KG1 (cell line): ENCODE measurements around the gene FARSB.
"Not testable (repeated sequence)": the region's sequence is repeated elsewhere in the genome, so short reads cannot be mapped to it uniquely, and the experiment has no call there.

Experiments
- DNase-seq: peaks from one replicate; lab custom pipeline; 2025; lab: John Stamatoyannopoulos, UW

The FARSB gene

DNA sequence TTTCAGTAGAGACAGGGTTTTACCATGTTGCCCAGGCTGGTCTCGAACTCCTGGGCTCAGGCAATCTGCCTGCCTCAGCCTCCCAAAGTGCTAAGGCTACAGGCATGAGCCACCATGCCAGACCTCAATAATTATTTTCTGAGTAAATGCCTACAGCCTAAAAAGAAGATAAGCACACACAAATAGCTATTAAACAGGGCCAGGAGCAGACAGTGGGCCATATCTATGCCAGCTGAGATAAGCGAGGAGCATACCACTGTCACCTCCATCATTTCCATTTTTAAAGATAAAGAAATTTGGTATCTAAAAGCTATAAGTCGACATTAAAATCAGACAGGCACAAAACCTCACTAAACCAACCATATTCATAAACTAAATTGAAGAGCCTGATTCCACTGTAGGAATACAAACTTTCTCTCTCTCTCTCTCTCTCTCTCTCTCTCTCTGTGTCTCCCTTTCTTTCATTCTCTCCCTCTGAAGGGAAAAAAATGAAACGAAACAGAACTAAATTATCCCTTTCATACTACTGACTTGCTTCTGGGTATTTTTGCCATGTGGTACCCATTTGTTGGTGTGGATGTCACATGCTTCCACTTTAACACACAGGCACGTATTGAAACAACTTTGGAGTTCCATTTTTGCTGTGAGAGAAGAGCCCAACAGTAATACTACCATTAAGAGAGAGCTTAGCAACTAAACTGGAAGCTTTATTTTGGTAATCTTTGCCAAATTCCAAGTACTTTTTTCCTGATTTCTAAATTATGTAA is 51.0 kb downstream of the FARSB start:
- DNase-seq, result no peak

DNA sequence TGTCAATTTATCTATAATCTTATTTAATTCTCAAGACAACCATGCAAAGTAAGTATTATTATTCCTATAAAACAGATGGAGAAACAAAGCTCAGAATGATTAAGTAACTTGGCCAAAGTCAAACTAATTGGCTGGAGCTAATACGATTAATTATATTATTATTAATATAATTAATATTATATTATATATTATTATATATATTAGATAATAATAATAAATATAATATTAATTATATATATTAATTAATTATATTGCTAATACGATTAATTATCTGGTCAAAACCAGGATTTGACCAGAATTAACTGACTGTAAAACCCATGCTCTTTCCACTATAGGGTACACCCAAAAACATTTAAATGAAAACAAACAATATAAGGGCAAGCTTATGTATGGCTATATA is 52.4 kb downstream of the FARSB start:
- no peak for DNase-seq

DNA sequence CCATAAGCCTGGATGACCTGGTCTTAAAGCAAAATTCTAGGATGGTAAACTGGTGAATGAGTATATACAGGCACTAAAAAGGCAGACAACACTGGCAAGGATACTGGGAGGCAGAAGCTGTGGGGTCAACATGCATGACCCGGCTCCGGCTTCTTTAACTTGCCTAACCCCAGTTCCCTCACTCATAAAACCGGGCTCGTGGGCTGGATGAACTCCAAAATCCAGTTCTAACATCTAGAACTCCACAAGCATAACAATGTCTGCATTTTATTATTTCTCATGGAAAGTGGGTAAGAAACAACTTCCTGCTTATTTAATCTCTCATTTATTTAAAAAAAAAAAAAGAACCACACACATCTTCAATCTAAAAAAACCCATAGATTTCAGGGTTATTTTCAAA is 57.3 kb downstream of the FARSB start:
- no peak for DNase-seq

DNA sequence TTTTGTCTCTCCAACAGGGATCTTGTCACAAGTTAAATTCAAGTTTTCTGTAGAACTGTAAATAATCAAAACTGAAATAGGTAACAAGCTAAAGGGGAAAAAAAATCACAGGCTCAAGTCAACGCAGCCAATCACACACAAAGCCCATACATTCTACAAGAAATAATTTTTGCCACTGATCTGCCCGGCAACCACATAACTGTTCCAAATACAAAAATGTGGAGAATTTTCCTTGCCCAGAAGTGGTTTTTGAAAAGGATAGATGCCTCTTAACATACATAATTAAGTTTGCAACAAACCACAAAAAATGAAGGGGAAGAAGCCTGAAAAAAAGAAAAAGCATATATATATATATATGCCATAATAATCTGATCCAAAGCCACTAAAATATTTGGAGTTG is 60.3 kb downstream of the FARSB start:
- no peak for DNase-seq

DNA sequence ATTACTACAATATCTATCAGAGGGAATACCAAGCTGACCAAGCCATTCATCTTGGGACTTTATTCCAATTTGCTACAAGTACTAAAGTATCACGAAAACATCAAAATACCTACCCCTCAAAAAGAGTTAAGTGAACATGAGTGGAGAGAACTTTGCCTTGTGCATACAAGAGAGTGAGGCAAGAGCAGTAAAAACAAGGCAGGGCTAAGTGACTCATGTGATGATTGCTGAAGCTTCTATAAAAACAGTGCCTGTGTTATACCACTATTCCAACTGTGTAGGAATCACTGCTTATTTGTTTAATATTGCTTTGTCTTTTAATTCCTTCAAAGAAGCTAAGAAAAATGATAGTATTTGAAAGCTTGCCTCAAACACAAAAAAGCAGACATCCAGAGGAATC is 61.2 kb downstream of the FARSB start:
- DNase-seq, result no peak

DNA sequence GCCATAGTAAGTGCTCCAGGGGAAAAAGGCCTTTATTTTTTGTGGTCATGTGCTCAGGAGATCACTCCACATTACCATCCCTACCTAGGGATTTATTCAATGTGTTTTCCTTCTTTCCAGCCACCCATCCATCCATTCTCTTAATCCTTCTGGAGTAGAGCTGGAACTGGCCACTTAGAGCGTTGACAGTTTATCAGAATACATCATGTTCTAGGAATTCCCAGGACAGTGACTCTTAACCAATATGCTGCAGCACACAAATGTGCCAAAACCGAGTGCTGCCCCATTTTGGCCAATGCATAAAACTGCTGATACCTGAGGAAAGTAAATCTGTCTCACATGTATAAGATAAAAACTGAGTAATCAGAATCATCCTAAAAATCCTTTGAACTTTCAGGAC is 63.7 kb downstream of the FARSB start:
- DNase-seq, result no peak

DNA sequence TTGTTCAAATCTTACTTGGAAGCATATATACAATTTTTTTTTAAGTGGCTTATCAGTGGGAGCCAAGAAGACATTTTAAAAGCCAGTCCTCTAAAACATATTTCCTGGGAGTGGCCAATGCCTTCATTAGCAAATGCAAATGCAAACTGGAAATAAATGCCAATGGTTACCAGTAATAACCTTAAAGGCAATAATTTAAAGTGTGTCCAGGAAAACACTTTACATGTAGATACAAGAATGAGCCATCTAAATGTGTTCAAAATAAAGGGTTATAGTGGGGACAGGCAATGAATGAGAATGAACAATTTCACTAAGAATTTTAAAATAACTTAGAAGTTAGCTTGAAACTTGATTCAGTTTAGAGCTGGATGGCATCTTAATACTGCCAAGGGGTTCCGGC is 64.2 kb downstream of the FARSB start:
- no peak for DNase-seq

DNA sequence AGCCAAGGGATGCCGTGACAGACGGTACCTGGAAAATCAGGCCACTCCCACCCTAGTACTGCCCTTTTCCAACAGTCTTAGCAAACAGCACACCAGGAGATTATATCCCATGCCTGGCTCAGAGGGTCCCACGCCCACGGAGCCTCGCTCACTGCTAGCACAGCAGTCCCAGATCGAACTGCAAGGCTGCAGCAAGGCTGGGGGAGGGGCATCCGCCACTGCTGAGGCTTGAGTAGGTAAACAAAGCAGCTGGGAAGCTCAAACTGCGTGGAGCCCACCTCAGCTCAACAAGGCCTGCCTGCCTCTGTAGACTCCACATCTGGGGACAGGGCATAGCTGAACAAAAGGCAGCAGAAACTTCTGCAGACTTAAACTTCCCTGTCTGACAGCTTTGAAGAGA is 71.3 kb downstream of the FARSB start:
- not testable (repeated sequence) for DNase-seq

DNA sequence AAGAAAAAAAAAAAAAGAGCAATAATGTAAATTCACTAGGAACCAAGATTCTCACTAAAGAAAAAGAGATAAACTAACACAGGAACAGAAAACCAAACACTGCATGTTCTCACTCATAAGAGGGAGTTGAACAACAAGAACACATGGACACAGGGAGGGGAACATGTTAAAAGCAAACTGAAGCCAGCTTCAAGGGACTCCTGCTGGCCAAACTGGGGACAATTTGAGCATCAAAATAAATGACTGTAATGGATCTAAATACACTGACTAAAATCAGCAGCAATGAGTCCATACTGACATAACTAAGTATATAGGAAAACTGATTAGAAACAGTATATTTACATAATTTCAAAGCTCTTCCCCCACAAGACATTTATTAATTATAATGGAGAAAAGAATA is 73.0 kb downstream of the FARSB start:
- DNase-seq, result no peak

DNA sequence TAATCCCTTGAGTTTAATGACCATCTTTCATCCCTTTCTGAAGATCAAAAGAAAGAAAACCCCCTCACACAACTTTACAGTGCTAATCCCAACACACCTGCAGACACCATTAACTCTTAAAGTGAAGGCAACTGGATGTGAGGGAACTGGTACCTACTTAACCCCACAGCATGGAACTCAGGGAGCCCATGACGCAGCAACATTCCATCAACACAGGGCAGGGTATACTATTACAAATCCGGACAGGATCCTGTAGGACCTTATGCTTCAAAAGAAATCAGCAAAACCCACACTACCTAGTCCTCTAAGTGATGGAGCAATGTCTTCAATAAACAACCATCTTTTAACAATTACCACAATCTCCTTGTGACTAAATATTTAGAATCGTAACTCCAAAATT is 78.6 kb downstream of the FARSB start:
- no peak for DNase-seq

DNA sequence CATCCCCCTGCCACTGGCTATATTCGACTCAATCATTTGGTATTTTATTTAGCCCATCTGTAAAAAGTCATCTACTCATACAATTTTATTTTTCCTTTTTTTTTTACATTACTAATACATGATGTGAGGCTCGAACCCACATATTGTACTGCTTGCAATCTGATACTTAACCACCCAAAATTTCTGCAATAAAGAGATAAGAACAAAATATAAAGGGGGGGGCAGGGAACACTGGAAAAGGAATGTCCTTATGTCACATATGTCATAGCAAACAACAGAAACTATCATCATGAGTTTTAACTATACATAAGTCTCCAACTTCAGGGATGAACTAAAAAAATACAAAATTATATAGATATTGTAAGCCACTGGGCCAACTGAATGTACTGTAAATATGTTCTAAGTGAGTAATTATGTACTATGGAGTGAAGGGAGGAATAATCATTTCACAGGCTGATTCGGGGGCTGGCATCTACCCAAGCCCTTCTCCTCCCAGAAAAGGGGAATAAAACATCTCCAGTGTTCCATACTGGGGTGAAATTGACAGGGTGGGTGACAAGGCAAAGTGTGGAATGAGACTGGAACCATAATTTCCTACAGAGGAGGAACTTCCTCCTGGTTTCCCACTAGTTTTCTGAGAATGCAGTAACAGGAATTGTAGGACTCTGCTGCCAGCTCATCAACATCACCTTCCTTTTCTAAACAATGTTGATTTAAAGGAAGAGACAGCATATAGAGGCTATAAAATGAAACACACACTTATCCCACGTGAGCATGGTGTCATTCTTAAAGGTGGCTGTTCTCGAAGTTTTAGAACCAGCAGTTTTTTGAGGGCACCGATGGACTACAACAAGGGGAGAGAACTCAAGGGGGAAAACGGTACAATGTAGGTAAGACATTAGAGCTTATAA is 79.5 kb downstream of the FARSB start:
- DNase-seq, result no peak

DNA sequence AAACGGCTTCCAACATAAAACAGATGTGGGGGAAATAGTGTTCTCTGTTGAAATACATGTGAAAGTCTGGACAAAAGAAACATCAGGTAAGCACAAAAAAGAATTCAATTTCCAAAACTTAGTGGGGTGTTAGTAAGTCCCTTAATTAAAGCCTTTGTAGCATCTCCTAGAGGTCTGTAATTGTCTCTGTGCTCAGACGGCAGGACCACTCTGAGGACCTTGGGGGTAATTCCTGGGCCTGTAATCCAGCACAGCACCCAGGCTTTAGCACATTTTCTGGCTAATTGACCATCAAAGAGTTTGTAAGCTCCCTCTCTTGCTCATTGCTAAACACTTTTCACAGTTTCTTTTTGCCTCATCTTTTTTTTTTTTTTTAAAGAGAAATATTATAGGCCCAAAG is 80.3 kb downstream of the FARSB start:
- DNase-seq, result no peak

DNA sequence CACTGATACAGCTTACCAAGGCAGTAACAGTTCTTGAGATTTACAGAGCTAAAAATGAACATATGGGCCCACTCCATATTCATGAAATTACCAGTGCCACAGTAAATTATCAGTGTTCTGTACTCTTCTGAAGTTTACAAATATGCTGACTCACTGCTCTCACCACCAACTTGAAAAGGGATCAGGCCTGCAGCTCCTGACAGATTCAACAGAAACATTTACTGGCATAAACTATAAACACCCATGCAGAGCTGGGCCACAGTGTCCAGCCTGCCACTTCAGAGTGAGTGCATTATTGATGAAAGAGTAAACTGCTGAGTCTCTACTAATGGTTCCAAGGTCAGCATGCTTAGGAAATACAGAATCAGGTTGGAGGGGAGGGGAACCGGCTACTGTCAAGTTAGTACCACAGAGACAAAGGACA is 83.1 kb downstream of the FARSB start:
- DNase-seq, result no peak

DNA sequence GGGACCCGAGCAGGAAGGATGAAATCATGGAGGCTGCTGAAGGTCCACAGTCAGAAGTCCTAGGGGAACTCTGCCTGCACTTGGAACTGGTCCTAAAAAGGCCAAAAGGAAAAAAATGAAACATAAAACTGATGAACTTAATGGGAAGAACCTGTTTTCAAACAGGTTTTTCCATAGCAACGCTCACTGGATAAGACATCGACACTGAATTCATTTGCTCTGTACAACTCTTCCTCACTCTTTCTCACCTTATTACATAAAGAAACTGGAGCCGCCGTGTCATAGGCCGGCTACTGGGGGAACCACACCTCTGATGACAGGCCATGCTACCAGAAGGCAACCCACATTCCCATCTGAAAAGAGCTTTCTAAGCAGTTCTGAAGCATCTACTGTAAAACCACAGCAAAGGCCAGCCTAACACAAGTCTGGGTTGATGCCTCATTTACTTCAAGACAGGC is 83.6 kb downstream of the FARSB start:
- DNase-seq, result no peak

DNA sequence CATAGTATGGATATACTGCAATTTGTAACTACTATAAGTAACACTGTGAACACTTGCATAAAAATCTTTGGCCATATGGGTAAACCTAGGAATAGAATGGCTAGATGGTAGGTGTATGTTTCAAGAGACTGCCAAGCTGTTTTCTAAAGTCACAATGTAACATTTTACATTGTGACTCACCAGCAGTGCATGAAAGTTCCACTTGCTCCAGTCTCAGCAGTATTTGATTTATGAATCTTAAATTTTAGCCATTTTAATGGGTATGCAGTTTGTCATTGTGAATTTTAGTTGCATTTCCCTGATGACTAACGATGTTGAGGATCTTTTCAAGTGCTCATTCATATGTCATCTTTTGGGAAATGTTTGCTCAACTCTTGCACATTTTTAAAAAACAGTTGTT is 86.1 kb downstream of the FARSB start:
- no peak for DNase-seq

DNA sequence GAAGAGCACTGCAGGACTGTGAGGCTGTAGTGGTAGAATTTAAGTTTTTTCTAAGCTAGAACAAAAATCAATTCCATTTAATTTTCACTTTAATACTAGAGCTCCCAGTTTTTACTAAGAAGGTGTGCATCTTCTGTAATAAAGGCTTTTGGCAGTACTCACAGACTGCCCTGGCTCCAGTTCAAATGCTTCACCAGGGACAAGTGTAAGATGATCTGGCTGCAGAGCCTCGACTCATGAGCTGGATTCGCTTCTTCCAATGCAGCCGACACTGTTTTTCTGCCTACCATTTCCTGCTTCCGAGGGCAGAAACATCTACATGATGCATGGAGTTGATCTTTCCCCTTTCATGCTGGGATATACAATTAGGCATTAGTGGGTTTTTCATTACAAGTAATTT is 87.0 kb downstream of the FARSB start:
- DNase-seq, result no peak

DNA sequence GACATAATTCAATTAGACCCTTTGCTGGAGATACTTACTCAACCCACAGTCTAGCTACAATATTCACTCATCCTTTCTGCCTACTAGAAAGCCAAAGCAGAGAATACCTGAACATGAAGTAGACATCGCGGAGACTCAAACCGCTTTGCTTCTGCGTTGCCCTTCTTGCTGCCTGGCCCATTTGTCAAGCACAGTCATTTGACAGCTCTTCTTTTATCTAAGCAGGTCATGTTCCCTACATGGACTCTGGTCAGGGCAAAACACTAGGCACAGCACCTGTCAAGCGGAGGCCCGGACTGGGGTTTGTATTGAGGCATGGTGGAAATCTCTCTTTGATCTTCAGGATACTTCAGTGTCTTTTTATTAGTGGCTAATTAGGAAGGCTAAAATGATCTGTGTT is 89.7 kb downstream of the FARSB start:
- DNase-seq, result no peak

DNA sequence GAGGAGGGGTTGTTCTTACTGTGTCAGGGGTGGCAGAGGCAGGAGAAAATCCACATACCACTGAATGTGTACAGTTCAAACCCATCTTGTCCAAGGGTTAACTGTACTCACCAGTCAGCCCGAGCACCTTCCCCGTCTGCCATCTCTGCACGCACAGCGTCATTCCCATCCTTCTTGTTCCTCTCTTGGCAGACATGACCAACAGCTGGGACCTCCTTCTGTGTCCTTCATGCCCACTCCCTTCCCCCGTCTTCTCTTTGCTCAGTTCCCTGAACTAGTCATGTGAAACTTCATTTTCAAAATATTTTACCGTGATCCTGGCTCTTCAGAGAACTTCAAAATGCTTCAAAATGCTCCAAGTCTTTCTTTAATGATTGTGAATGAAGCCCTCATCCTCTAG is 92.0 kb downstream of the FARSB start:
- no peak for DNase-seq

DNA sequence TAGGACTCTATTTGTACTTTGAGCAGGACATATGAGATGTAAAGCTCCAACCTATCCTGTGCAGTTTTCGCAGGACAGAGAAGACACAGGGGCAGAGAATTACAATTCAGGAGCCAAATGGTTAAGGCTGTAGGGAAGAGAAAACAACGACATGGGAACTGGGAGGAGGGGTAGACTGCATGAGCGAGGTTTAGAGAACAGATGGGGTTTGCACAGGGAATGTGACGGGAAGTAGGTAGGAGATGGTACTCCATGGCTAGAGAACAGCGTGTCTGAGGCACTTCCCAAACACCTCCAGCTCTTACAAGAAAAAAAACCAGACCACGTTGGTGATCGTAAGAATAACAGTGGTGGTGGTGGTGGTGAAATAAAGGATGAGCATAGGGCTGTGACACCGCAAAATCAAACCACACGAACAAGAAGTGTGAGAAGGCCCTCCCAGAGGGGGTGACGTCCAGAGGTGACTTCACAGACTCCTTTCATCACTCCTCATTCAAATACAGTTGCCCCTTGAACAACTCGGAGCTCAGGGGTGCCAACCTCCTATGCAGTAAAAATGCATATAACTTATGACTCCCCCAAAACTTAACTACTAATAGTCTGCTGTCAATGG is 92.7 kb downstream of the FARSB start:
- no peak for DNase-seq

DNA sequence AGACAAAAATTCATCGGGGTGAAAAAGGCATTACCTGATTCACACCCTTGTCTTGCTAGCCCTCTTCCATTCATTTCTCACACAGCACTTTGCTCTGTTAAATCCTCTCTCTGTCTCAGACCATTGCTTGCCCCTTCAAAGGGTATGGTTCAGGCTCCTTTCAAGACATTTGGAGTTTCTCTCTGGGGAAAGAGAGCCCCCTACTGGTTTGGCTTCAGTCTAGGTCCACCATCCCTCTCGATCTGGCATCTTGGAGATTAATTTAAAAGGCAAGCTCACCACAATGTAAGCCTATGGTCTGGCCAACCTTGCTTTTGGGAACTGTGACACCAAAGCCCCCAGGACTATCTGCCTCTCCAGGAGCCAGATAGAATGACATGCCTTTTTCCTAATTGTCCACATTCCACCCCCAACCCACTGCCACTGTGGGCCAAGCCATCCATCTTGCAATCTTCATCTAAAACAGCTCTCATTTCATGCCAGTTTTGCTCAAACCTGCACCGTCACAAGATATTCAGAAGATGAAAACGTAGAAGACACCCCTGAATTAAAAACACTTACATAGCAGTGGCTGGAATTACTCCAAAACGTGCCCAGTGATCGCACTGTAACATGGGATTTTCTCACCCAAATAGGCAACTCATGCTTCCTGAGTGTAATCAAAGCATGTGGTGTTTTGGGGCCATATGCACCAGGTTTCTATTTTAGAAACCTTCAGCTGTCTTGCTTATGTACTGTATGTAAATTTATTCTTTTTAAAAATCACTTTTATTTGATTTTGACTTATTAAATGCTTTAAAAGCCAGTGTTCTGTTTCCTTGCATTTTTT is 93.9 kb downstream of the FARSB start:
- no peak for DNase-seq

DNA sequence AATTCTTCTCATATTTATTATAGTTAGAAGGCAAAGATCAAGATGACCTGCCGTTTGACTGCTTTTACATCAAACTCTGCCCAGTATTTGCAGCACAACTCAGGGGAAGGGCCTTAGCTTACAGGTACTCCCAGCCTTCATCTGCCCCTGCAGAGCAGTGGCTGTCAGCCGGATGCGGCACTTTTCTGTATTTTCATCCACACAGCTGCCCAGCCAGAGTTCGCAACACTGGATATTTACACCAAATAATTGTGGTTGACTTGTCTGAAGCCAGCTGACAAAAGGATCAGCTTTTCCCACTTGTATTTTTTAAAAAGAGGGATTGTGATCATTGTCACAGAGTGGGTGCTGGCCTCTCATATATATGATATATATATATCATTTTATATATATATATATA is 94.7 kb downstream of the FARSB start:
- DNase-seq, result no peak

DNA sequence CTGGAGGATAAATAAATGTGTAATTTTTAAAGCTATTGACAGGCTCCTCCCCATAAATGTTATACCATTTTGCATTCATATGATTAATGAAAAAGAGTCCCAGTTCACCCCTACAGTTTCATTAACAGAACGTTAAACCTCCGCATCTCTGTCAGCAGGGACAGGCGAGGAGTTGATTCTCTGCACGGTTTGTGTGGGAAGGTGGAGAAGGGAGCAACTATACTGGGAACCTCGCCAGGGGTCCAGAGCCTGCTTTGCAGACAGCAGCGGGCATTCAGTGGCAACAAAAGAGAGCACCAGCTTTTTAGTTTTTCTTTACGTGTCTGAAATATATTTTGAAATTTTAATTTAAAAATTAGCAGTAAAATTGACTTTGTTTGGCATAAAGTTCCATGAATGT is 101.4 kb downstream of the FARSB start:
- no peak for DNase-seq
